Mesothelial cell of epicardium (in vitro differentiated cells): ENCODE results near the gene APRT. TPM values are rescaled to one million over a fixed set of nuclear protein-coding genes. Genes with fewer than 3 reads are reported as not detected.

Experiments used
- DNase-seq, 2 experiments: peaks; one replicate each; pipeline ENCODE4 v3.0.0; 2021; ENCODE audit warnings: low spot score in 2 of 2; ENCODE audit not compliant: unreplicated experiment in 2 of 2
- H3K27ac Mint-ChIP-seq: 2 replicates; pipeline ENCODE4 v1.8.0; 2021; ENCODE audit warnings: mixed read lengths
- H3K27me3 Mint-ChIP-seq: 2 replicates; pipeline ENCODE4 v1.8.0; 2021; ENCODE audit warnings: low read depth, mixed read lengths
- H3K36me3 Mint-ChIP-seq: 2 replicates; pipeline ENCODE4 v1.8.0; 2021; ENCODE audit warnings: mixed read lengths
- H3K4me1 Mint-ChIP-seq: 2 replicates; pipeline ENCODE4 v1.8.0; 2021; ENCODE audit warnings: mixed read lengths
- H3K4me3 Mint-ChIP-seq: 2 replicates; pipeline ENCODE4 v1.8.0; 2021; ENCODE audit warnings: mild to moderate bottlenecking, moderate library complexity, mixed read lengths
- H3K9me3 Mint-ChIP-seq: 2 replicates; pipeline ENCODE4 v1.8.0; 2021; ENCODE audit warnings: mixed read lengths
- CTCF ChIP-seq: fragments of 200-600 bp; sonication (generic); IDR thresholded peaks from one replicate; pipeline ENCODE4 v1.5.0; 2021; ENCODE audit warnings: antibody characterized with exemption; ENCODE audit not compliant: unreplicated experiment
- total RNA-seq: library from RNA; stranded (reverse); gene quantifications from 3 replicates; pipeline ENCODE4 v1.2.1, GENCODE V29; 2021

The APRT gene
- total RNA-seq, 1 donor from 2014 or later = 96.2 TPM

DNA sequence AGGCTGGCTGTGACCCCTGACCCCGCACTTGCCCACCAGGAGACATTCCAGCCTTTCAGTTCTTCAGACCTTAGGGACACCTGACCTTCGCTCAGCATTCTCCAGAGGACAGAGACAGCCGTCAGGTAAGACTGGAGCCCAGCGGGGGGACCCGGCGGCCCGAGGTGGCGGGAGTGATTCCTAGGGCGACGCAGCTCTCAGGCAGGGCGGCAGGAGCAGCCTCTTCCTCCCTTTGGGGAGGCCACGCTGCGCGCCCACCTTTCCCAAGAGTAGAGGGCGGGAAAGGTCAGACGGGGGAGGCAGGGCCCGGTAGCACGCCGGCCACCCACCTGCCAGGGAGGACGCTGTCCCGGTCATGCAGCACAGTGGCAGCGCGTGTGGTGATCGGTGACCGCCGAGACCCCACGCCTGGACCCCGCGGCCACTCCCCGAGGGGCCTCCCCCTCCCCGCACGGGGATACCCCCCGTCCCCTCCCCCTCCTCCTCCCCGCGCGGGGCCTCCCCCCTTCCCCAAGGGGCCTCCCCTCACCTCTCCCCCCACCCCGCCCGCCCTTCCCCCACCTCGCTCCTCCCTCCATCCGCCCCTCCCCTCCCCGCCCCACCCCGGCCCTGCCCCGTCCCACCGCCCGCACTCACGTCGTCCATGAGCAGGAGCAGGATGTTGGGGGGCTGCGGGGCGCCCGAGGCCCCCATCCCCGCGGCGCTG, 44.5 kb upstream of the APRT start:
- Mint-ChIP-seq H3K4me1 (peaks cover 14% of the 10 kb centered on the region), H3K27ac (no peak overlapping the region), H3K27me3 (no peaks in the 10 kb centered on the region), H3K4me3 (peak overlapping the region; percentile 89), H3K36me3 (peaks cover 8% of the 10 kb centered on the region), H3K9me3 (no peaks in the 10 kb centered on the region)
- TF ChIP-seq CTCF = no peak
- DNase-seq = no peak

DNA sequence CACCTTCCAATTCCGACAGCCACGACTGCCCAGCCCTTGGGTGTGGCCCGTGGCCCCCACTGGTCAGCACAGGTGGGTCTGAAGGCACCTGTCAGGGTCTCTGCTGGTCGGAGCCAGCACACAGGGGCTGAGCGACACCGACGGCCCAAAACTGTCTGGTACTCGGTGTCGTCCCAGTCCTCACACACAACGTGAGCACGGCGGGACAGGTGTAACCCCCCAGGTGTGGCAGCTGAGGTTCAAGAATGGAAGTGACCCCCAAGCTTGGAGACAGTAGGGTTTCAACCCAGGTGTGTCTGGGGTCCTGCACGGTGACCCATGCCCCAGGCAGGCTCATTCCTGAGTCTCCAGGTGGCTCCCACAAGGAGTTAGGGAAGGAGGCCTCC, 44.0 kb upstream of the APRT start:
- H3K4me1 Mint-ChIP-seq = peaks cover 14% of the 10 kb centered on the region
- H3K9me3 Mint-ChIP-seq = no peaks in the 10 kb centered on the region
- H3K4me3 Mint-ChIP-seq = peak overlapping the region; percentile 68
- no peak for TF ChIP-seq CTCF
- peaks cover 4% of the 10 kb centered on the region for H3K36me3 Mint-ChIP-seq
- no peaks in the 10 kb centered on the region for H3K27me3 Mint-ChIP-seq
- DNase-seq = no peak
- no peak overlapping the region for H3K27ac Mint-ChIP-seq

GRCh38 chr16:88855176-88855575, 43.4 kb upstream of the APRT start:
- Mint-ChIP-seq H3K4me3 (peak overlapping the region; percentile 63), H3K27ac (no peak overlapping the region), H3K36me3 (peaks cover 2% of the 10 kb centered on the region), H3K9me3 (no peaks in the 10 kb centered on the region), H3K4me1 (peaks cover 14% of the 10 kb centered on the region), H3K27me3 (no peaks in the 10 kb centered on the region)
- TF ChIP-seq CTCF = no peak
- DNase-seq = no peak

DNA sequence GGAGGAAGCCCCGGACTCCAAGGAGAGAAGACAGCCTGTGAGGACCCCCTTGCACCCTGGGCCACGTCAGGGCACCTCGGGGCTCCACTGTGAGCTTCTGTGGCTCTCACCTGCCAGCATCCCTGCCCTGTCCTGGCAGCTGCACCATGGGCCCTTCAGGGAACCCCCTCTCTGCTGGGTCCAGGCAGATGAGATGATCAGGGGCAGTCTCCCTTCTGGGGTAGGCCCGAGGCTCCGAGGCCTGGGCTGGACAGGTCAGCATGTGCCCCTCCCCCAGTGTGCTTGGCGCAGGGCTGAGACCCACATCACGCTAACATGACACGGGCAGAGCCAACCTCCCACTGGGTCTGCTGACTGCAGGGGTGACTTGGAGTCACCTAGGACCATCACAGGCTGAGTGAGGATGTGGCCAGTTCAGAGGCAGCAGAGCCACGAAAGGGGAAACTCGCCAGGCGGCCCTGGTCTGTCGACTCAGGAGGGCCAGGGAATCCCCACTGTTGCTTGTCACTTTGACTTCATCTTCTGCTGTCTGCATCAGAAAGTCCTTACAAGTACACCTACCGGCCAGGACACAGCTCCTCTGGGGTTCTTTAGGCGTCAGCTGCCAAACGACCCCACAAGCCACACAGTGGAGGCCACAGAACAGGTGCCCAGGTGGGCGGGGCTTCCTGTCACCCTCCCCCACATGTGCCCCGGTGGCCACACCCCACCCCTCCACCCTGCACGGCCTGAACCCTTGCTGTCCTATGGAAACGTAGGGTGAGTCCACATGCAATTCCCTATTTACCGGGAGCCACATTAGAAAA, 42.8 kb upstream of the APRT start:
- H3K27ac Mint-ChIP-seq = no peak overlapping the region
- no peaks in the 10 kb centered on the region for H3K27me3 Mint-ChIP-seq
- TF ChIP-seq CTCF = no peak

GRCh38 chr16:88853325-88853941, 41.7 kb upstream of the APRT start:
- H3K36me3 Mint-ChIP-seq = peaks cover 5% of the 10 kb centered on the region
- no peak overlapping the region for H3K27ac Mint-ChIP-seq
- no peaks in the 10 kb centered on the region for H3K9me3 Mint-ChIP-seq

More for the DNA sequence above, 42.8 kb upstream of the APRT start:
- peaks cover 14% of the 10 kb centered on the region for H3K4me1 Mint-ChIP-seq
- no peaks in the 10 kb centered on the region for H3K9me3 Mint-ChIP-seq
- peaks cover 3% of the 10 kb centered on the region for H3K36me3 Mint-ChIP-seq
- DNase-seq = no peak
- H3K4me3 Mint-ChIP-seq = peak overlapping the region; percentile 63

More at GRCh38 chr16:88853325-88853941, 41.7 kb upstream of the APRT start:
- H3K4me3 Mint-ChIP-seq = no peak overlapping the region
- H3K27me3 Mint-ChIP-seq = no peaks in the 10 kb centered on the region
- peaks cover 11% of the 10 kb centered on the region for H3K4me1 Mint-ChIP-seq
- no peak for DNase-seq
- TF ChIP-seq CTCF = no peak
